Measurements from ENCODE around the gene FYB1. TPM values are rescaled to one million over a fixed set of nuclear protein-coding genes. Genes with fewer than 3 reads are reported as not detected.
"Not testable (repeated sequence)": the region's sequence is repeated elsewhere in the genome, so short reads cannot be mapped to it uniquely, and the experiment has no call there.

Gene FYB1
- total and polyA plus RNA-seq, 2 donors (not counting 1 experiment from before 2014, with no cell fraction given) = 1.3 to 1.4 TPM

GRCh38 chr5:39235648-39236047 is 16.3 kb upstream of the FYB1 start:
- TF ChIP-seq EZH2 (IDR thresholded peaks at IDR 0.05; ENCODE audit: borderline replicate concordance, insufficient read depth, low read depth, low read length, poor library complexity, severe bottlenecking) = no peak
- TF ChIP-seq CTCF (IDR thresholded peaks at IDR 0.05) = no peak
- no peaks in the 10 kb centered on the region for H4K20me1 ChIP-seq (ENCODE audit: control insufficient read depth, insufficient read depth, low read length, poor library complexity, severe bottlenecking)
- H3K9ac ChIP-seq (ENCODE audit: low read length) = no peak overlapping the region
- no peaks in the 10 kb centered on the region for H3K27me3 ChIP-seq (replicated peaks in 1 of 4; ENCODE audit: control extremely low read depth in 1 of 4, control insufficient read depth in 3 of 4, insufficient read depth in 4 of 4, low read length in 3 of 4)
- ATAC-seq (ENCODE audit: low read depth) (no peak), DNase-seq (no peak)
- Mint-ChIP-seq H3K4me1 (no peaks in the 10 kb centered on the region), H3K27me3 (peaks cover 11% of the 10 kb centered on the region), H3K27ac (no peak overlapping the region), H3K9me3 (ENCODE audit: insufficient read depth) (peaks cover 3% of the 10 kb centered on the region), H3K4me3 (no peak overlapping the region)
- WGBS (ENCODE audit: insufficient coverage) = no CpG with 5 or more reads among the region's 3 CpGs
- no peaks in the 10 kb centered on the region for H3K36me3 ChIP-seq (replicated peaks in 1 of 2; ENCODE audit: control extremely low read depth in 1 of 2, control insufficient read depth in 1 of 2, extremely low read depth in 1 of 2, insufficient read depth in 2 of 2, low read length in 1 of 2)
- H3K4me1 ChIP-seq (ENCODE audit: control insufficient read depth in 2 of 2, insufficient read depth in 2 of 2, low read length in 2 of 2) = no peaks in the 10 kb centered on the region
- CTCF ChIA-PET = interaction anchor here (2.6 kb wide), 1 partner anchor 18 kb away, joined by 11 read pairs; no protein-coding TSS in a partner anchor
- no peaks in the 10 kb centered on the region for H3K79me2 ChIP-seq (ENCODE audit: control insufficient read depth, insufficient read depth, low read length)
- intact Hi-C loops (cut with micrococcal nuclease) = no loop called here
- no peak overlapping the region for H3K27ac ChIP-seq (ENCODE audit: low read length in 2 of 2)
- H3K9me3 ChIP-seq (ENCODE audit: control extremely low read depth in 1 of 3, control insufficient read depth in 2 of 3, insufficient read depth in 1 of 3, low read length in 2 of 3) = no peaks in the 10 kb centered on the region
- H3K4me2 ChIP-seq (replicated peaks; ENCODE audit: low read depth, low read length, poor library complexity, severe bottlenecking) = no peak overlapping the region
- no peak overlapping the region for H3K4me3 ChIP-seq (ENCODE audit: control extremely low read depth in 1 of 5, extremely low read depth in 1 of 5, insufficient read depth in 1 of 5, low read depth in 2 of 5, low read length in 4 of 5)
- POLR2A ChIA-PET = no interaction called here
- H2AFZ ChIP-seq (ENCODE audit: insufficient read depth, low read depth, low read length, poor library complexity, severe bottlenecking) = no peak overlapping the region

GRCh38 chr5:39234494-39234893 is 15.1 kb upstream of the FYB1 start:
- H3K4me3 Mint-ChIP-seq; H3K9me3 ChIP-seq (ENCODE audit: control extremely low read depth in 1 of 3, control insufficient read depth in 2 of 3, insufficient read depth in 1 of 3, low read length in 2 of 3); H3K4me3 ChIP-seq (ENCODE audit: control extremely low read depth in 1 of 5, extremely low read depth in 1 of 5, insufficient read depth in 1 of 5, low read depth in 2 of 5, low read length in 4 of 5); POLR2A ChIA-PET; H3K36me3 ChIP-seq (replicated peaks in 1 of 2; ENCODE audit: control extremely low read depth in 1 of 2, control insufficient read depth in 1 of 2, extremely low read depth in 1 of 2, insufficient read depth in 2 of 2, low read length in 1 of 2); H3K4me2 ChIP-seq (replicated peaks; ENCODE audit: low read depth, low read length, poor library complexity, severe bottlenecking); H3K4me1 Mint-ChIP-seq; H3K27me3 ChIP-seq (replicated peaks in 1 of 4; ENCODE audit: control extremely low read depth in 1 of 4, control insufficient read depth in 3 of 4, insufficient read depth in 4 of 4, low read length in 3 of 4); H3K4me1 ChIP-seq (ENCODE audit: control insufficient read depth in 2 of 2, insufficient read depth in 2 of 2, low read length in 2 of 2); H2AFZ ChIP-seq (ENCODE audit: insufficient read depth, low read depth, low read length, poor library complexity, severe bottlenecking); H3K79me2 ChIP-seq (ENCODE audit: control insufficient read depth, insufficient read depth, low read length); intact Hi-C loops (cut with micrococcal nuclease); H3K9me3 Mint-ChIP-seq (ENCODE audit: insufficient read depth); ATAC-seq (ENCODE audit: low read depth); H3K9ac ChIP-seq (ENCODE audit: low read length); H4K20me1 ChIP-seq (ENCODE audit: control insufficient read depth, insufficient read depth, low read length, poor library complexity, severe bottlenecking); H3K27ac ChIP-seq (ENCODE audit: low read length in 2 of 2); H3K27ac Mint-ChIP-seq; DNase-seq: not testable (repeated sequence)
- H3K27me3 Mint-ChIP-seq = peaks cover 11% of the 10 kb centered on the region
- no CpG with 5 or more reads among the region's 1 CpG for WGBS (ENCODE audit: insufficient coverage)
- CTCF ChIA-PET = interaction anchor here (0.7 to 2.6 kb wide), 2 partner anchors 17 to 154 kb away, joined by 3 to 11 read pairs; no protein-coding TSS in a partner anchor

Data from B cell (primary cell).